Measurements from ENCODE around the gene DPEP2. TPM values are rescaled to one million over a fixed set of nuclear protein-coding genes. Genes with fewer than 3 reads are reported as not detected.

The DPEP2 gene
- total and polyA plus RNA-seq, 2 experiments from 2014 or later = not detected

DNA sequence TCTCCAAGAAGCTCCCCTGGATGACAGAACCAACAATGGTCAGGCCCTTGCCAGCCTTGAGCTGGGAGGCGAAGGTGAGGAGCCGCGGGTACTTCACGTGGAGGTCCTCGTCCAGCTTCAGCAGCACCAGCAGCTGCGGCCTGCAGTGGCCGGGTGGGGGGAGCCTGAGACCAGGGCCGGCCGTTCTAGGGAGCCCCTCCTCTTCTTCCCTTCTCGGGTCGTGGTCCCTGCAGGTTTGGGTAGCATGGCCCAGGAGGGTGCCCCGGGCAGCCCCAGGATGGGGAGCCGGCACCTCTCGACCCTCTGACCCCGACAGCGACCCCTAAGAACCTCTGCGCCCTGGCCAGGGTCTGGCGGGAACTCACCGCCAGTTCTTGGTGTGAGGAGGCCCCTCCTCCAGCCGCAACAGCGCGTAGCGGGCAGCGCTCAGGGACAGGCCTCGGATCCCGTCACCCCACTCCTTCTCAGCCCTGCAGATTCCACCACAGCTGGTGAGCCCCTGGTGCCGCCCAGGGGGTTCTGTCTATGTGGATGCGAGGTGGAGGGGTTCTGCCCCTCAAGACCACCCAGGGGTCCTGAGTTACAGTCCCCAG lies 52.2 kb downstream of the DPEP2 start:
- Histone ChIP-seq H3K4me1 (ENCODE audit: insufficient read depth) (no peaks in the 10 kb centered on the region), H2AFZ (no peak overlapping the region), H3K79me2 (no peaks in the 10 kb centered on the region), H3K36me3 (replicated peaks; ENCODE audit: insufficient read depth, low read depth) (no peaks in the 10 kb centered on the region), H3K4me3 (no peak overlapping the region), H3K27ac (no peak overlapping the region), H4K20me1 (ENCODE audit: insufficient read depth, poor library complexity, severe bottlenecking) (no peaks in the 10 kb centered on the region), H3K9me3 (ENCODE audit: low read depth) (no peaks in the 10 kb centered on the region), H3K9me2 (replicated peaks; ENCODE audit: insufficient read depth) (no peaks in the 10 kb centered on the region), H3K4me2 (no peak overlapping the region), H3K27me3 (no peaks in the 10 kb centered on the region)
- 97% methylated on average over 28 of the region's 28 CpGs for WGBS (ENCODE audit: low lambda C conversion rate, missing lambda C conversion rate)
- no peak for DNase-seq (ENCODE audit: low spot score)
- TF ChIP-seq EZH2 (IDR thresholded peaks at IDR 0.05; ENCODE audit: borderline replicate concordance) (no peak), EZH2phosphoT487 (IDR thresholded peaks at IDR 0.05; ENCODE audit: low read depth, severe bottlenecking, unreplicated experiment) (no peak)
- TF ChIP-seq, protein P1, sequence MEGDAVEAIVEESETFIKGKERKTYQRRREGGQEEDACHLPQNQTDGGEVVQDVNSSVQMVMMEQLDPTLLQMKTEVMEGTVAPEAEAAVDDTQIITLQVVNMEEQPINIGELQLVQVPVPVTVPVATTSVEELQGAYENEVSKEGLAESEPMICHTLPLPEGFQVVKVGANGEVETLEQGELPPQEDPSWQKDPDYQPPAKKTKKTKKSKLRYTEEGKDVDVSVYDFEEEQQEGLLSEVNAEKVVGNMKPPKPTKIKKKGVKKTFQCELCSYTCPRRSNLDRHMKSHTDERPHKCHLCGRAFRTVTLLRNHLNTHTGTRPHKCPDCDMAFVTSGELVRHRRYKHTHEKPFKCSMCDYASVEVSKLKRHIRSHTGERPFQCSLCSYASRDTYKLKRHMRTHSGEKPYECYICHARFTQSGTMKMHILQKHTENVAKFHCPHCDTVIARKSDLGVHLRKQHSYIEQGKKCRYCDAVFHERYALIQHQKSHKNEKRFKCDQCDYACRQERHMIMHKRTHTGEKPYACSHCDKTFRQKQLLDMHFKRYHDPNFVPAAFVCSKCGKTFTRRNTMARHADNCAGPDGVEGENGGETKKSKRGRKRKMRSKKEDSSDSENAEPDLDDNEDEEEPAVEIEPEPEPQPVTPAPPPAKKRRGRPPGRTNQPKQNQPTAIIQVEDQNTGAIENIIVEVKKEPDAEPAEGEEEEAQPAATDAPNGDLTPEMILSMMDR (IDR thresholded peaks at IDR 0.05; ENCODE audit: poor library complexity) = no peak

DNA sequence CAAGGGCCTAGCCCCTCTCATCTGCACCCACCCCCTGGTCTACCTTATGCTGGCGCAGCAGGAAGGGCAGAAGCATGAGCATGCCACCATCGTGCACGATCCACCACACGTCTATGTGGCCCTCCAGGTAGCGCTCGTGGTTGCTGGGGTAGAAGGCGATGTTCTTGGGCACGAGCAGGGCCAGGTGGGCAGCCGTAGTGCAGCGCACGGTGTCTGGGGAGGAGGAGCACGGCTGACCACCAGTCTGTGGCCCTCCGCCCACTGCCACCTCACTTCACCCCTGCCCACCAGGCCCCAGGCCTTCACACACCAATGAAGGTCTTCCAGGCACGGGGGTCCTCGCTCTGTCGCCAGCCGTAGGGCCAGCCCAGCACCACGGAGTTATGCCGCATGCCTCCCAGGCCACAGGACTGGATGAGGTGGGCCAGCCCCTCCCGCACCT lies 53.1 kb downstream of the DPEP2 start:
- WGBS (ENCODE audit: low lambda C conversion rate, missing lambda C conversion rate) = 96% methylated on average over 20 of the region's 20 CpGs
- Histone ChIP-seq H3K9me3 (ENCODE audit: low read depth) (no peaks in the 10 kb centered on the region), H4K20me1 (ENCODE audit: insufficient read depth, poor library complexity, severe bottlenecking) (no peaks in the 10 kb centered on the region), H3K36me3 (replicated peaks; ENCODE audit: insufficient read depth, low read depth) (no peaks in the 10 kb centered on the region), H3K27me3 (no peaks in the 10 kb centered on the region), H3K79me2 (no peaks in the 10 kb centered on the region), H2AFZ (no peak overlapping the region), H3K9me2 (replicated peaks; ENCODE audit: insufficient read depth) (no peaks in the 10 kb centered on the region), H3K4me2 (no peak overlapping the region), H3K4me3 (no peak overlapping the region), H3K27ac (no peak overlapping the region), H3K4me1 (ENCODE audit: insufficient read depth) (no peaks in the 10 kb centered on the region)
- DNase-seq (ENCODE audit: low spot score) = no peak
- TF ChIP-seq EZH2phosphoT487 (IDR thresholded peaks at IDR 0.05; ENCODE audit: low read depth, severe bottlenecking, unreplicated experiment) (no peak), EZH2 (IDR thresholded peaks at IDR 0.05; ENCODE audit: borderline replicate concordance) (no peak)
- TF ChIP-seq, protein P1 (IDR thresholded peaks at IDR 0.05; ENCODE audit: poor library complexity) = no peak

DNA sequence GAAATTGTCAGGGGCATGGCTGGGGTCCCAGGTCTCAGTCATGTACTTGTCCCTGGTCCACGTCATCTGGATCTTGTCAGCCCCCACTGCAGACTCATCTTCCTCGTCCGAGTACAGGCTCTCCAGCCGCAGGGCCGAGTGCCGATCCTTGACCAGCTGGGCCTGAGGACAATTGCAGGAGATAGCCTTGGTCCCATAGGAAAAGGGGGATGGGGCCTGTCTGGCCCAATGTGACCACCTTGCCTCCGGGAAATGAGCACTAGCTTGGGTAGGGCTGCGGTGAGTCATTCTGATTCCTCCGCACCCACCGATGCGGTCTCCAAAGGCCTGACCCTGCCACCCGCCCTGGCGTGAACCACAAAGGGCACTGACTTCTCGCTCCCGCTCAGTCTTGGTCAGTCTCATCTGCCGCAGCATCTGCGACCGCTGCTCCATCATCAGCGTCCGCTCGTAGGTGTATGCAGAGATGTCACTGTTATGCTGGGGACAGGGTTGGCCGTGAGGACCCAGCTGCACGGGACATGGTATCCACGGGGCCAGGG lies 53.8 kb downstream of the DPEP2 start:
- TF ChIP-seq EZH2phosphoT487 (IDR thresholded peaks at IDR 0.05; ENCODE audit: low read depth, severe bottlenecking, unreplicated experiment) (no peak), EZH2 (IDR thresholded peaks at IDR 0.05; ENCODE audit: borderline replicate concordance) (no peak)
- TF ChIP-seq, protein P1 (IDR thresholded peaks at IDR 0.05; ENCODE audit: poor library complexity) = no peak
- no peak overlapping the region for H2AFZ ChIP-seq
- H4K20me1 ChIP-seq (ENCODE audit: insufficient read depth, poor library complexity, severe bottlenecking) = no peaks in the 10 kb centered on the region
- 94% methylated on average over 24 of the region's 24 CpGs for WGBS (ENCODE audit: low lambda C conversion rate, missing lambda C conversion rate)
- no peak overlapping the region for H3K27ac ChIP-seq
- H3K4me2 ChIP-seq = no peak overlapping the region
- H3K4me3 ChIP-seq = no peak overlapping the region
- no peaks in the 10 kb centered on the region for H3K4me1 ChIP-seq (ENCODE audit: insufficient read depth)
- H3K36me3 ChIP-seq (replicated peaks; ENCODE audit: insufficient read depth, low read depth) = no peaks in the 10 kb centered on the region
- H3K27me3 ChIP-seq = no peaks in the 10 kb centered on the region
- no peaks in the 10 kb centered on the region for H3K79me2 ChIP-seq
- H3K9me2 ChIP-seq (replicated peaks; ENCODE audit: insufficient read depth) = no peaks in the 10 kb centered on the region
- no peaks in the 10 kb centered on the region for H3K9me3 ChIP-seq (ENCODE audit: low read depth)
- no peak for DNase-seq (ENCODE audit: low spot score)

Data from hepatocyte (in vitro differentiated cells).